NCI-H187 treated with DMSO at 0.1 percent for 48 hours (cell line): ENCODE results near the gene EMC8.

ENCODE experiments used
- DNase-seq: peaks from one replicate; lab custom pipeline; 2025; lab: John Stamatoyannopoulos, UW

The EMC8 gene

DNA sequence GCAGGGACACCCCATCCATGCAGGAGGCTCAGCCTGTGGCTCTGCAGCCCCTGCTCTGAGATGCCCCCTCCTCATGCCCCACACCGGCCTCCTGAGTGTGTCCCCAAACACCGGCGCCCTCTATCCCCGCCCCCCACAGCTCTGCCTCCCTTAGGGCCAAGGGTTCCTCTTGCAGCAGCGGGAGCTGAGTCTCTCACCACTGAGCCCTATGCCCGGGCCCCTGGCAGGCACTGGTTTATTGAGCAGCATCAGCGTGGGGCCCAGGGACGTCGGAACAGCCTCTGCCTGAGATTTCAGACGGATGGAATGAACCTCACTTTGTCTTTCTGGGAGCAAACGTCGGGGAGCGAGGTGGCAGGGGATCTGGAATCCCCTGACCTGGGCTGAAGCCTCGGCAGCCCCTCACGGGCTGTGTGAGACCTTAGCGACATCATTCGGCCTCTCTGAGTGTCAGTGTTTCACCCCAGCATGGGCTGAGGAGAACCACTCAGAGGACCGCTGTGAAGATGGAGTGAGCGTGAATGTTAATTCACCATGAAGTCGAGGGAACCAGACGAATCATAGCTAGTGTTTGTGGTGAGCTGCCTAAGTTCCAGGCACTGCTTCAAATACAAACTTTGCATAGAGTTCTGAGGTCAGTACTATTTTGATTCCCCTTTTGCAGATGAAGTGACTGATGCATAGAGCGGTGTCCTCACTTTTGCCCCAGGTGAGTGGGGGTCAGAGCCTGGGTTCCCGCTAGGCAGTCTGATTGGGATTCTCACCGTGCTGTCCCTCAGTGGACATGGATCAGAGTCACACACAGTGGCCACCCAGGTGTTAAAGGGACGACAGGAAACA, 43.2 kb downstream of the EMC8 start:
- no peak for DNase-seq

DNA sequence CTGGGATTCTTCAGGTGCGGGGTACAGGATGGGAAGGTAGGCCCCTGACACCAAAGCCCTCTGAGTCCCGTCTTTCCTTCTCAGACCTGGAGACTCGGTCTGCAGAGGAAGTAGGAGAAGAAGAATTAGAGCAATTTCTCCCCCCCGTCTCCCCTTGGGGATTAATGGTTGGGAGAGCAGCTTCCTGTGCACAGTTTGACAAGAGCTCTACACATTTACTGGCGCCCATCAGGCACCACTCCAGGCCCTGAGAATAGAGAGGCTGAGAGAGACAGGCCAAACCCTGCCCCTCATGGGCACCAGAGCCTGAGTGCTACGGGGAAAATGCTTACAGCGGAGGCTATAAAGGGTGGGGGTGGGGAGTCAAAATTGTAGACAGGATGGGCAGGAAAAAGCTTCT, 44.9 kb downstream of the EMC8 start:
- DNase-seq = no peak

DNA sequence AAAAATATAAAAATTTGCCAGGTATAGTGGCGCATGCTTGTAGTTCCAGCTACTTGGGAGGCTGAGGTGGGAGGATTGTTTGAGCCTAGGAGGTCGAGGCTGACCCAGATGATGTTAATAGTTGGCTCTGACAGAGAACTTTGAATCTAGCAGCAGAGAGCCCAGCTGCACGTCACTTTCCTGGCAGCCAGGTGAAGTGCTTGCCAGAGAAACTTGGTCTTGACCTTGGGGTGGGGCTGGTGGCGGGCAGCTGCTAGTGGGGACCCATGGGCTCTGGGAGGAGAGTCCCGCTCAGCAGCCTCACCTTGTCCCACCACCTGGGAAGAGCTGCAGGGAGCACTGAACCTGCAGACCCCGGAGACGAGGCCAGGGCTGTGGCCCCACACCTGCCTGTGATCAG, 45.4 kb downstream of the EMC8 start:
- DNase-seq = no peak

DNA sequence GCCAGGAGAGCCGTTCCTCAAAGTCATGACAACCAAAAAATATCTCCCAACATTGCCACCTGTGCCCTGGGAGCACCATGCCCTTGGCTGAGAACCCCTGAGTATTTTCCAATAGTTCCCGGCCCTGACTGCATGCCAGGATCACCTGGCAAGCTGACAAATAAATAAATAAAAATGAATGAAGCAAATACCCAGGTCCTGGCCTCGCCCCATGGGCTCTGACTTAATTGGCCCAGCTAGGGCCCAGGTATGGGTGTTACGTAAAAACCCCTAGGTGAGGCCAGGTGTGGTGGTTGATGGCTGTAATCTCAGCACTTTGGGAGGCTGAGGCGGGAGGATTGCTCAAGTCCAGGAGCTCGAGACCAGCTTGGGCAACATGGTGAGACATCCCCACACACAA, 45.8 kb downstream of the EMC8 start:
- no peak for DNase-seq

DNA sequence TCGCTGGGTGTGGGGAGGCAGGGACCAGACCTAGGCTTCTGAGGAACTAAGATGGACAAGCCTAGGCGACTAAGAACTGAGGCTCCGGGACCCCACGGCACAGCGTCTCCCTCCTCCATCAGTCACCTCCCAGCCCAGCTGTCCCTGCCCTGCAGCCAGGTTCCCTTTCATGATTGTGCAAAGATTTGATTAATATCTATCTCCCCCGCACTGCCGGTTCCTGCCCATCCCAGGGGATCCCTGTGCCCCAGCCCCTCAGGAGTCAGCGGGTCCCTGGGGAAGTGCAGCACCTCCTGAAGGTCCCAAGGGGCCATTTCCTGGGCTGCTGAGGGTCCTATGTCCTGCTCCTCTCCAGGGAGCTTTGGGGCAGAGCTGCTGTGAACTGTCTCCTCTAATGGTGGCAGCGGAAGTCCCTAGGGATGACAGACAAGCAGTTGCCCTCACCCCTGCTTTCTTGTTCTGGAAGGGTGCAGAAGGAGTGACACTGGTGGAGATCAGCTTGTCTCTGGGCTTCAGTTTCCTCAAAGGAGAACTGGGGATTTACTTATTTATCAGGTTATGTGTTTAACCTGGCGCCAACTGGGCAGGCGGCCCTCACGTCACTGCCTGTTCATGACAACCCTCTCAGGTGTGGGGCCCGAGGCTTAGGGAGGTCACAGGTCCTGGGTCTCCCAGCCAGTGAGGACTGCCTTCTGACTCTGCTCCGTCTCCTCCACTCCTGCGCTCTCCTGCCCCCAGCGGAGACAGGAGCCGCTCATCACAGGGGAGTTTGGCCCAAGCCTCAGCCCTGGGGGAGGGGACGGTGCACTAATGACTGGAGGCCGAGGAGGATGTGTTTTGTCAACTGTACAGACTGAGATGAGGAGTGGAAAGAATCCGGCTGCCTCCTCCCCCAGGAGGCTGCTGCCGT, 46.6 kb downstream of the EMC8 start:
- DNase-seq = no peak

DNA sequence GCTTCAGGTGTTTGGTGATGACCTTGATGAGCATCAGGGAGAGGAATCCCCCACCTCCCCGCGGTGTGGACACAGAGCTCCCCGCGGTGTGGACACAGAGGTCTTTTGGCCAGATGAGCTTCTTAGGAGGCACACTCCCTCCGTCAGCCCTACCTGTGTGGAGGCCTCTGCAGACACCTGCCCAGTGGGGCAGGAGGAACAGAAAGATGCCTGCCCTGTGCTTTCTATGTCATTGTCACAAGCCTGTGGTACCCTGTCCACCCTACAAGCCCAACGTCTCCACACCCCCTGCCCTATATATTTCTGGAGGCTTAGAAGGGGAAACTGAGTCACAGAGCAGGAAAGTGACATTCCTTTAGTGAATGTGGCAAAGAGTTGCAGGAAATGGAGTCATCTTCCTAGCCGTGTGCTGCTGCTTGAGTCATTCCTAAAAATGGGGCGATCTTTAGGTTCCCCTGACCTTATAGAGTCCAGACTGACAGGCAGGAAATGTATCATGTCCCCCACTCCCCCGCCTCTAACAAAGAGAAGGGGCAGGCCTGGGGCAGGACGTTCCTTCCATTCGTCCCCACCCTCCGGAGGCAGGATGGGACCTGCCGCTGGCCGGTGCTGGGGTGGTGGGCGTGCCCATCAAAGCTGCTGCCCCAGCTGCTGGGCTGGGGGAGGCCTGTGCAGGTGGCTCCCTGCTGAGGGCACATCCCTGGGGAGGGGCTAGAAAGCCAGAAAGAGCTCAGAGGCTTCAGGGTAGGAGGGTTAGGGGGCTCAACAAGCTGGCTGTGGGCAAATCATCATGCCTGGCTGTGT, 47.4 kb downstream of the EMC8 start:
- DNase-seq = no peak

DNA sequence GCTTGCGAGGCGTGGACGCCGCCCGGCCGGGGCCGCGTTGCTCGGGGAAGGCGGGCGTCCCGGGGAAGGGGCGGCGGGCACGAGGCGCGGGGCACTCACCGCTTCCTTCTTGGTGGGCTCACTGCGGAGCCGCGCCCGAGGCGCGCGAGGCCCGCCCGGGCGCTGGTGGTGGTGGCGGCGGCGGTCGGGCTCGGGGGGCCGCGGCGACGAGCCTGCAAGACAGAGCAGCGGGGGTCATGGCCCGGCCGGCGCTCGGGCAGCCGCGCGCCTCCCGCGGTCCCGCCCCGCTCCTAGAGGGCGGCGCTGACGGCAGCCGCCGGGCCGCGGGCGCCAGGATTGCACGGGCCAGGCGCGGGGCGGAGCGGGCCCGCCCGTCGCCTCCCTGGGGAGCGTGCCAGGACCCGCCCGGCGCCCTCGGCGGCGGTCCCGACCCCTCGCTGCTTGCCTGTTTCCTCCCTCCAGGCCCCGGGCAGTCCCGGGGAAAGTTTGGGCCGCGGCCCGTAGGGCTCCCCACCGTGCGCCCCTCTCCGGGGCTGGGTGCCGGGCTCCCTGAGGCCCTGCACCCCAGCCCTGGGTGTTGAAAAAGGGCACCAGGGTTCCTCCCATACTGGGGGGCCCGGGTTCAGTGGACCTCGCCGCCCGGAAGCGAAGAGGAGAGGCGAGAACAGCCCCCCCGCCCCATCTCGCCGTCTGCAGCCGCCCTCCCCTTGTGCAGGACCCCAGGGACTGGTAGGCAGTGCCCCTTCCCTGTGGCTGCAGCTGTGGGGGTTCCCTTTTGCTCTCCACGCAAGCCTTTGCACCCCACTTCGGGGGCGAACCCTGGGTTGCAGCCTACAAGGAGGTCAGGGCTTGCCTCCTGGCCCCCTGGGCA, 48.3 kb downstream of the EMC8 start, which contains the start of gene C16orf74:
Gene C16orf74, minus strand, starts transcription at position 270 of the 871 bp plus-strand sequence. CDS start 15,879 bp downstream, outside the sequence.
- DNase-seq = no peak

DNA sequence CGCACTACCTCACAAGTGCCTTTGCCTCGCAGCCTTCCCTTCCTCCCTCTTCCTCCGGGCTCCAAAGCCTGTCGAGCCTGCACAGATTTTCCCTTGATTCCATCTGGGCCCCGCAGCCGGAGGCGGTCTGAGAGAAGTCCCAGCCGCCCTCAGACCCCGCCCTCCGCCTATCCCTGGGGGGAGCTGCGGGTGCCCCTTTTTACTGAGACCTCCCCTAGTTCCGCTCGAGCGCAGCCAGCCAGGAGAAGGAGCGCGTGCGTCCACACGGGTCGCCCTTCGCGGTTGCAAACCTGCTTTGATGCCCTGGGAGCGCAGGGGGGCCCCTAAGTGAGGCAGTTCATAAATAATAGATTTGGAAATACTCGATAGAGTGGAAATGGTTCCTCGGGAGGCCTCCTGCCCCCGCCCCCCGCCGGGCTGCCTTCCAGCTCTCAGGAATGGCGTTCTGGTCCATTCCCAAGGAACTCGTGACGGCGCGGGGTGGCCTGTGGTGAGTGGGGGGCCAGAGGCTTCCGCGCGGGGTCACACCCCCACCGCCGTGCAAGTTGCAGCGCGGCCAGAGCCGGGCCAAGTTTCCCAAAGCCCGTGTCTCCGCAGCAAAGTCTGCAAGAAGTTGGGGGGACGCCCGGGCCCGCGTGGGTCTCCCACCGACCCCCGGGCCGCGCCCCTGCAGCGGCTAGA, 49.1 kb downstream of the EMC8 start:
- DNase-seq = no peak

DNA sequence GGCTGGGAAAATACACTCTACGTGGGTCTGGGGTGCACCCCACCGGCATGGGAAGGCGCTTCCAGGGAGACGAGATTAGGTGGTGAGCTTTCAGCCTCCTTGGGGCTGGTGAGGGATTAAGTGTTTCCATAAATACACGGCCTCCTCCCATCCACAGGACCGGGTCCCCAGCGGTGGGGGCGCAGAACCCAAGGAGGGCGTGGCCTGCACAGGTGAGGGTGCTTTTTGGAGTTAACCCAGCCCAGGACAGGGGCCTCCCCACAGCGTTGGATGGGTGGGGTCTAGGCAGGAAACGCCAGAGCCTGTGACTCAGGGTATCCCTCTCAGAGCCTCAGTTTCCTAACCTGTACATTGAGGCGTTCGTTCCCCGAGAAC, 49.6 kb downstream of the EMC8 start:
- DNase-seq = no peak

DNA sequence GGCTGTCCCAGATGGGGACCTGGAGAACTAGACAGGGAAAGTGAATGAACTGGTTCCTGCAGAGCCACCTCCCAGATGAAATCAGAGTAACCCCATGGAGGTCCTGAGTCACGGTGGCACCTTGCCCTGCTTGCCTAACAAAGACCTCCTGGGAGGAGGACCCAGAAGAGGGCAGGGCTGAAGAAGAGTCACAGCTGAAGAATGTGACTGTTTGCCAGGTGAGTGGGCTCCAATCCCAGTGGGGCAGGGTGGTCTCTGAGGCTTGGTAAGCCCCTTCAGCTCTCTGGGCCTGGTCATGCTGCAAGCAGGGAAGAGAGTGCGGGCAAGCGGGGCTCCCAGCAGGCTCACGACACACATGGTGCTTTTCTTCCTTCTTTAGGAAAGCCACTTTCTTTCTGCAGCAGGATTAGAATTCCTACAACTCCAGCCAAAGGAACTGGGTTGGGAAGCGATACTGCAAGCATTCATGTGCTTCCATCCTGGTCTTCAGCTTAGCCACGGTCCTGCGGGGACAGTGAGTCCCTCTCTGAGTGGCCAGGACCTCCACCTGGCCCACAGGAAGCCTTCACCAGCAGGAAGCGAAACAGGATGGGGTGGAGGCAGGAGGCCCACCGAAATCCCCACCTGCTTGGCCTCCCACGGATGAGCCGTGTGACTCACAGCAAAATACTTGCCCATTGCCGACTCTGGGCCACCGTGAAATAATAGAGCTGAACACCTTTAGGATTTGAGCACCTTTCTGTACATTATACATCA, 52.7 kb downstream of the EMC8 start:
- DNase-seq = no peak

DNA sequence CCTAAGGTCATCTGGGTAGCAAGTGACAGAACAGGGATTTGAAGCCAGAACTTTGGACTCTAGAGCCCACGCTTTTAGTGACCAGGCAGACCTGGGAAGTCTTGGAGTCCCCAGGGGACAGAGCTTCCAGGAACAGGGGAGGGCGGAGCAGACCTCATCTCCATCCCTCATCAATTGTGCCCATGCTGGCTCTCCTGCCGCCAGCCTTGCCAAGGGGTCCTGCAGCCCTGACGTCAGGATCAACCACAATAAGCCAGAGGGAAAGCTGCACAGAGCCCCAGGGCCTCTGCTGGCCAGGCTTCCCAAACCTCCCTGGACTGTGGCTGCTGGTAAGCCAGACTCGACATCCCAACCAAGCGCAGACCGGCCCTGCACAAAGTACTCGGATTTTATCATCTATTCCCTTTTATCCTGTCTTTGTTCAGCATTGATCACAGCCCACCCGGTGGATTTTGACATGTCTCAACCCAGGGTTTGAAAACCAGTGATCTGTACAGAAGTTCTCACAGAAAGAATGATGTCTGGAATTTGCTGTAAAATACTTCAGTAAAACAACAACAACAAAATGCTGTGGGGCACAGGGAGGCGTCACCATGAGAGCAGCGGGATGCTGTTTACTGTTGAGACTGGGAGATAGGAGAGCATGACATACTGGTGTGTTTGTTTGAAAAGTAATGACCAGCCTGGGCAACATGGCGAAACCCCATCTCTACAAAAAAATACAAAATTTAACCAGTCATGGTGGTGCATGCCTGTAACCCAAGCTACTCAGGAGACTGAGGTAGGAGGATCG, 60.2 kb downstream of the EMC8 start:
- no peak for DNase-seq

DNA sequence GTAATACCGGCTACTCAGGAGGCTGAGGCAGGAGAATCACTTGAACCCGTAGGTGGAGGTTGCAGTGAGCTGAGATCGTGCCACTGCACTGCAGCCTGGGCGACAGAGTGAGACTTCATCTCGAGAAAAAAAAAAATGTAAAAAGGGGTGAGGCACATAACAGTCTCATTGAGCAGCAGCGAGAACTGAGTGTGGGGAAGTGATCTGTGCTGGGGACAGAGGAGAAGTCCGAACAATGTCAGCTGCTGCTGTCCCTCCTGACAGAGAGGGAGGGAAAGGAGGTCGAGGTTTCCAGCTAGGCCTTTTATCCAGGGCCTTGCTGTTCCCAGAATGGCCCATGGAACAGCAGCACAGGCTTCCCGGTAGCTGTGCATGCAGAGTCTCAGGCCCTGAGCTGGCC, 62.4 kb downstream of the EMC8 start:
- DNase-seq = no peak

DNA sequence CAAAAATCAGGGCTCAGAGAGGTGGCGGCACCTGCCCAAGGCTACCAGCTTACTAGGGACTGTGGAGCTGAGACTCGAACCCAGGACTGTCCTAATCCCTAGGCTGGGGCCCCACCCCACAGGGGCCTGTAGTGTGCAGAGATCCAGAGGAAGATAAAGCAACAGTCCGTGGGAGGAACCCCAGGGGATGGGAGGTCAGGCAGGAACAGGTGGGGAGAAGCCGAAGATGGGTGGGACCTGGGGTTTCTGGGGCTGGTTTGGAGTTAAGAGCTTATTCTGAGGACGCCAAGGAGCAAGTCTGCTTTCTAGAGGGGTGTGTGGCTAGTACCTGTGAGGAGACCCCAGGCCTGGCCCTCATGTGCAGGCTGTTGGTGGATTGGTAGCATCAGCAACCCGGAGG, 63.4 kb downstream of the EMC8 start:
- DNase-seq = no peak

DNA sequence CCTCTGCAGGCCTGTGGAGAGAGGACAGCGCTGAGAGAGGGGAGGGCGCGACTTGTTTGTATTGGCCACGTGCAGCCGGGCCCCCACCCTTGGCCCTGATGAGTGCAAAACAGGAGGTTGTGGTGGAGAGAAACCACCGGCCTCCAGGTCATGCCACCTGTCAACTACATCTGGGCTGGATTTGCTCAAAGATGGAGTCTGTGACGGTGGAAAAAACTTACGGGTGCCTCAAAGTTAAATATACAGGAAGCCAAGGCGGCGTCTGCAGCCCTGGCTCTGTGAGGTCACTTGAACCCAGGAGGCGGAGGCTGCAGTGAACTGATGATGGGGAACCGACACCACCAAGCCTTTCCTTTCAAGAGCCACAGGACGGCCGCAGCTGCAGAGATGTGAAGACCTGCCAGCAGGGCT, 64.1 kb downstream of the EMC8 start:
- DNase-seq = no peak

DNA sequence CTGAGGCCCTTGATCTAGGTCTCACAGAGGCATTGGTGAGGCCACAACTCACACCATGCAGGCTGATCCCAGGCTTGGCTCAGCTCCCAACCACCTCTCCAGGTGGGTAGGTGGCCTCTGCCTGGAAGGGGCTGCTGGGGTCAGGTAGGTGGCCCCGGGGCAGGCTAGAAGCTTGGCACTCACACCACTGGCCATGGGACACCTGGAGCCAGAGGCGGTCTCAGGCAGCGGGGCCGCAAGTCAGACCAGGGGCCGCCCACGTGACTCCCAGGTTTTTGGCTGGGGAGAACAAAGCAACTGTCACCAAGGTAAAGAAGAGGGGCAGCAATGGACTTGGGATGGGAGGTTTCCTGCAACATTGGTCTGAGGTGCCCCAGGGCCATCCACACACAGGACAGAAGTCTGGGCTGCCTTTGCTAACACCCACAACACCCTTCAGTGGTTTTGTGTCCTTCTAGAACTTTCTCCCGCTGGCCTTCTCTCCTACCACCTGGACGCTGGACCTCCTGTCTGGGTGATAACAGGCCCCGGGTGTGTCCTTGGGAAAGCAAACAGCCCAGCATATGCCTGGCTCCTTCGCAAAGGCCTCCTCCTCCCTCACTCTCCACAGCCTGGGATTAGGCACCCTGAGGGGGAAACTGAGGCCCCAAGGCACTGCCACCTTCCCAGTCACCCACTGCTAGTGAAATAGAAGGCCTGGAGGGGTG, 64.9 kb downstream of the EMC8 start:
- DNase-seq = no peak

DNA sequence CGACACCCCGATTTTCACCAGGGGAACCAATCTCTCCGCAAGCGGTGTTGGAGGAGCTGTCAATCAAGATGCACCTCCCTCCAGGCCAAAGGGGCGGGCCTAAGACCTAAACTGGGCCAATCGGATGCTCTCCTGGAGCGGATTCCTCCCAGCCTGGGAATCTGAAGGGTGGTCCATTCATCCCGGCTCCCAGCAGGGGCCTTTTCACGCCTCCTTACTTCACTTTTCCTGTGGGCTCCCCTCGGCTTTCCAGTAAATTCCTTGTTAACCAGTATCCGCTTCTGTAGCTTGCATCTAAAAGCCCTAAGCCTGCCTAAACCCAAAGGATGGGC, 65.5 kb downstream of the EMC8 start:
- no peak for DNase-seq

DNA sequence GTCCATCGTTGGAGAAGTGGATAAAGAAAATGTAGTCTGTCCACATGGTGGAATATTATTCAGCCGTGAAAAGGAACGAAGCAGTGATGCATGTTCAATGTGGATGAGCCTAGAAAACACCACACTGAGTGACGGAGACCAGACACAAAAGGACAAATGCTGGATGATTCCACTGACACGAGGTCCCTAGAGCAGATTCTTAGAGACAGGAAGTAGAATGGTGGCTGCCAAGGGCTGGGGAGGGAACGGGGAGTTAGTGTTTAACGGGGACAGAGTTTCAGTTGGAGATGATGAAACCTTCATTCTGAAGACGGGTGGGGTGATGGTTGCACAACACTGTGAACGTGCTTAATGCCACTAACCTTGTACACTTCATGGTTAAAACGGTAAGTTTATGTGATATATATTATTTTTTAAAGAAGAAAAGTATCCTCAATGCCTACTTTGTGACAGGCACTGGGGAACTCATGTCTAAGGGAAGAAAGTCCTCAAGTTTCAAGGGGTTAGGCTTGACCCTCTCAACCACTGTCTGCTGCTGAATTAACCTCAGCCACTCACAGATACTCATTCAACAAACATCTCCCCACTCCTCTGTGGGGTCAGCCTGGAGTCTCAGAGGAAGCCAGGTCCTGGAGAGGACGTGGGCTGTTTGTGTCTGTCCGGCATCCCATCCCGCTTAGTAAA, 66.0 kb downstream of the EMC8 start:
- DNase-seq = no peak

DNA sequence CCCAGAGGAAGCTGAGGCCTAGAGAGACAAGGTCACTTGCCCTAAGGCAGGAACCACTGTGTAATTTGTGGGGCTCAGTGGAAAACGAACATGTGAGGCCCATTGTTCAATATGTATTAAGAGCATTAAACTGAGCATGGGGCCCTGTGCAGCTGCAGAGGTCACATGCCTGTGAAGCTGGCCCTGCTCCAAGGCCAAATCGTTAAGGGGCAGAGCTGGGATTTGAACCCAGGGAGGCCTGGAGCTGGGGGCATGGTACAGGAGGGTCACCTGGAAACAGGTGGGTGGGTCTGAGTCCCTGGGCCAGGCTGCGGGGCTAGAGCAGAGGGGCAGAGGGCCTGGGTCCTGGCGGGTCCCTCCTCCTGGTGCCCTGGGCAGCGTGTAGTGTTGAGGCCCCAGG, 68.2 kb downstream of the EMC8 start:
- no peak for DNase-seq
